ENCODE measurements around the gene CACNG4. TPM values are rescaled to one million over a fixed set of nuclear protein-coding genes. Genes with fewer than 3 reads are reported as not detected.

CACNG4 gene
- total RNA-seq, 1 experiment from 2014 or later, result 2.4 TPM

GRCh38 chr17:66956941-66957340 is 7.6 kb upstream of the CACNG4 start:
- Histone ChIP-seq H3K9me2 (replicated peaks; ENCODE audit: low read length) (no peaks in the 10 kb centered on the region), H2AFZ (ENCODE audit: low read length) (no peak overlapping the region), H4K20me1 (ENCODE audit: low read length) (no peaks in the 10 kb centered on the region), H3K9ac (ENCODE audit: low read length) (no peak overlapping the region), H3K27me3 (ENCODE audit: low read length) (no peaks in the 10 kb centered on the region), H3K4me3 (ENCODE audit: low read length) (no peak overlapping the region), H3K4me2 (ENCODE audit: low read length) (no peak overlapping the region), H3K9me3 (ENCODE audit: low read length) (no peaks in the 10 kb centered on the region), H3K4me1 (ENCODE audit: insufficient read depth, low read length) (peaks cover 30% of the 10 kb centered on the region), H3K79me2 (ENCODE audit: low read length) (no peaks in the 10 kb centered on the region), H3F3A (ENCODE audit: low read length, unreplicated experiment) (no peaks in the 10 kb centered on the region), H3K27ac (ENCODE audit: low read length) (no peak overlapping the region), H3K36me3 (ENCODE audit: low read depth, low read length) (no peaks in the 10 kb centered on the region)
- CTCF ChIA-PET, result interaction anchor here (1.0 kb wide), 1 partner anchor 201 kb away, joined by 3 read pairs; no protein-coding TSS in a partner anchor
- ATAC-seq, result no peak
- no TSS peak for BruUV-seq (replicated peaks)
- TF ChIP-seq CTCF (conservative IDR thresholded peaks at IDR 0.05; ENCODE audit: low read depth, low read length), result no peak
- no peak for TF ChIP-seq EZH2 (IDR thresholded peaks at IDR 0.05; ENCODE audit: low read length, unreplicated experiment)
- no peak for TF ChIP-seq EZH2phosphoT487 (IDR thresholded peaks at IDR 0.05; ENCODE audit: borderline replicate concordance, low read length)
- DNase-seq, result no peak
- intact Hi-C loops (cut with micrococcal nuclease), result no loop called here
- POLR2A ChIA-PET (ENCODE audit: unreplicated experiment), result no interaction called here

GRCh38 chr17:66957343-66957742 is 7.2 kb upstream of the CACNG4 start:
- Histone ChIP-seq H3F3A (ENCODE audit: low read length, unreplicated experiment) (no peaks in the 10 kb centered on the region), H3K9me2 (replicated peaks; ENCODE audit: low read length) (no peaks in the 10 kb centered on the region), H3K27me3 (ENCODE audit: low read length) (no peaks in the 10 kb centered on the region), H3K79me2 (ENCODE audit: low read length) (no peaks in the 10 kb centered on the region), H3K36me3 (ENCODE audit: low read depth, low read length) (no peaks in the 10 kb centered on the region), H3K4me2 (ENCODE audit: low read length) (peak overlapping the region; percentile 69), H3K4me3 (ENCODE audit: low read length) (peak overlapping the region; percentile 11; the same call in 1 of the 2 replicates), H3K9me3 (ENCODE audit: low read length) (no peaks in the 10 kb centered on the region), H3K9ac (ENCODE audit: low read length) (no peak overlapping the region), H4K20me1 (ENCODE audit: low read length) (no peaks in the 10 kb centered on the region), H2AFZ (ENCODE audit: low read length) (peak overlapping the region; percentile 77), H3K27ac (ENCODE audit: low read length) (no peak overlapping the region), H3K4me1 (ENCODE audit: insufficient read depth, low read length) (peaks cover 28% of the 10 kb centered on the region)
- POLR2A ChIA-PET (ENCODE audit: unreplicated experiment), result no interaction called here
- ATAC-seq (no peak), DNase-seq (no peak)
- intact Hi-C loops (cut with micrococcal nuclease), result no loop called here
- no TSS peak for BruUV-seq (replicated peaks)
- TF ChIP-seq EZH2phosphoT487 (IDR thresholded peaks at IDR 0.05; ENCODE audit: borderline replicate concordance, low read length), result no peak
- no peak for TF ChIP-seq CTCF (conservative IDR thresholded peaks at IDR 0.05; ENCODE audit: low read depth, low read length)
- CTCF ChIA-PET, result interaction anchor here (1.0 kb wide), 1 partner anchor 201 kb away, joined by 3 read pairs; no protein-coding TSS in a partner anchor

GRCh38 chr17:66957951-66958579 is 6.4 kb upstream of the CACNG4 start:
- intact Hi-C loops (cut with micrococcal nuclease), result no loop called here
- ChIA-PET POLR2A (ENCODE audit: unreplicated experiment) (no interaction called here), CTCF (interaction anchor here (0.5 to 1.0 kb wide), 2 partner anchors 200 to 700 kb away, joined by 3 to 4 read pairs; no protein-coding TSS in a partner anchor)
- Histone ChIP-seq H3K4me3 (ENCODE audit: low read length) (peak overlapping the region; percentile 11; the same call in 1 of the 2 replicates), H3K27ac (ENCODE audit: low read length) (no peak overlapping the region), H3K9me3 (ENCODE audit: low read length) (no peaks in the 10 kb centered on the region), H3K9me2 (replicated peaks; ENCODE audit: low read length) (no peaks in the 10 kb centered on the region), H3F3A (ENCODE audit: low read length, unreplicated experiment) (no peaks in the 10 kb centered on the region), H3K9ac (ENCODE audit: low read length) (no peak overlapping the region), H3K36me3 (ENCODE audit: low read depth, low read length) (no peaks in the 10 kb centered on the region), H3K4me2 (ENCODE audit: low read length) (peak overlapping the region; percentile 69), H3K4me1 (ENCODE audit: insufficient read depth, low read length) (peaks cover 20% of the 10 kb centered on the region), H4K20me1 (ENCODE audit: low read length) (no peaks in the 10 kb centered on the region), H2AFZ (ENCODE audit: low read length) (peak overlapping the region; percentile 77), H3K79me2 (ENCODE audit: low read length) (no peaks in the 10 kb centered on the region), H3K27me3 (ENCODE audit: low read length) (0 out of 2 replicates have a peak, but pooled peaks cover under 1% of the 10 kb centered on the region)
- BruUV-seq (replicated peaks), result no TSS peak
- peak; percentile 73 for ATAC-seq
- TF ChIP-seq EZH2 (IDR thresholded peaks at IDR 0.05; ENCODE audit: low read length, unreplicated experiment), result no peak
- TF ChIP-seq EZH2phosphoT487 (IDR thresholded peaks at IDR 0.05; ENCODE audit: borderline replicate concordance, low read length), result no peak
- no peak for TF ChIP-seq CTCF (conservative IDR thresholded peaks at IDR 0.05; ENCODE audit: low read depth, low read length)
- DNase-seq, result peak; percentile 72
